Measurements from ENCODE around the gene IMMT.

Gene IMMT

GRCh38 chr2:86221066-86221684, 25.9 kb upstream of the IMMT start:
- DNase-seq (ENCODE audit: extremely low read depth, low read depth): no peak
- peak; percentile 93 for TF ChIP-seq CTCF (IDR thresholded peaks at IDR 0.05; ENCODE audit: low read depth, low read length)

- TF ChIP-seq CTCF (IDR thresholded peaks at IDR 0.05; ENCODE audit: low read depth, low read length): no peak
- DNase-seq (ENCODE audit: extremely low read depth, low read depth): no peak
Measured at GRCh38 chr2:86219896-86220295, 24.6 kb upstream of the IMMT start.

- TF ChIP-seq CTCF (IDR thresholded peaks at IDR 0.05; ENCODE audit: low read depth, low read length): no peak
- DNase-seq (ENCODE audit: extremely low read depth, low read depth): no peak
Measured at GRCh38 chr2:86218124-86218523, 22.9 kb upstream of the IMMT start.

GRCh38 chr2:86216575-86217555, 21.6 kb upstream of the IMMT start:
- DNase-seq (ENCODE audit: extremely low read depth, low read depth): no peak
- no peak for TF ChIP-seq CTCF (IDR thresholded peaks at IDR 0.05; ENCODE audit: low read depth, low read length)

GRCh38 chr2:86214503-86214832, 19.2 kb upstream of the IMMT start:
- DNase-seq (ENCODE audit: extremely low read depth, low read depth): no peak
- no peak for TF ChIP-seq CTCF (IDR thresholded peaks at IDR 0.05; ENCODE audit: low read depth, low read length)

GRCh38 chr2:86213699-86214502, 18.6 kb upstream of the IMMT start:
- no peak for TF ChIP-seq CTCF (IDR thresholded peaks at IDR 0.05; ENCODE audit: low read depth, low read length)
- no peak for DNase-seq (ENCODE audit: extremely low read depth, low read depth)
